ENCODE results near the gene GATB. TPM values are rescaled to one million over a fixed set of nuclear protein-coding genes. Genes with fewer than 3 reads are reported as not detected.
A peak's percentile ranks its signal among the peaks of the same experiment; 100 is the strongest.

GATB gene
- total RNA-seq, 4 donors from 2014 or later, result 34.3 to 66.3 (median 47.2) TPM

DNA sequence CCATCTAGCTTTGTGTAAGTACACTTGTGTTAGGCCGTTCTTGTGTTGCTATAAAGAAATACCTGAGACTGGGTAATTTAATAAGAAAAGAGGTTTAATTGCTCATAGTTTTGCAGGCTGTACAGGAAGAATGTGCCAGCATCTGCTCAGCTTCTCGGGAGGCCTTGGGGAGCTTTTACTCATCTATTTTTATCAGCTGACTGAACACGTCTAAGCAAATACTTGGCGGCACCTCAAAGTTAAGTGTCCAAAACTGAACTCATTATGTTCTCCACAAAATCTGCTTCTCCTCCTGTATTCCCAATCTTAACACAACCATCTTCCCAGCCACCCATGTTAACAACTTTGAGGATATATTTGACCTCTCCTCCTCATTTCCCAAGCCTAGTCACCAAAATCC, 42.4 kb upstream of the GATB start:
- Histone ChIP-seq H3K9me3 (no peaks in the 10 kb centered on the region), H3K27ac (no peak overlapping the region), H3K36me3 (no peaks in the 10 kb centered on the region), H3K27me3 (no peaks in the 10 kb centered on the region), H3K4me1 (peaks cover 36% of the 10 kb centered on the region), H3K4me3 (no peak overlapping the region)
- WGBS, result 50% methylated on average over 4 of the region's 4 CpGs
- no peak for DNase-seq (ENCODE audit: low spot score in 2 of 2)
- no peak for TF ChIP-seq EP300 (IDR thresholded peaks at IDR 0.05)
- TF ChIP-seq POLR2A (IDR thresholded peaks at IDR 0.05), result no peak
- TF ChIP-seq POLR2AphosphoS5 (IDR thresholded peaks at IDR 0.05), result no peak

GRCh38 chr4:151801547-151802516, 41.0 kb upstream of the GATB start:
- H3K4me3 ChIP-seq, result no peak overlapping the region
- TF ChIP-seq CTCF (IDR thresholded peaks at IDR 0.05), result peak; percentile 38 to 79
- no peak for TF ChIP-seq POLR2A (IDR thresholded peaks at IDR 0.05)
- DNase-seq (ENCODE audit: low spot score in 2 of 2), result no peak
- H3K27ac ChIP-seq, result no peak overlapping the region
- no peaks in the 10 kb centered on the region for H3K36me3 ChIP-seq
- WGBS, result 73% methylated on average over 15 of the region's 15 CpGs
- no peaks in the 10 kb centered on the region for H3K9me3 ChIP-seq
- peaks cover 32% of the 10 kb centered on the region for H3K4me1 ChIP-seq
- no peaks in the 10 kb centered on the region for H3K27me3 ChIP-seq

DNA sequence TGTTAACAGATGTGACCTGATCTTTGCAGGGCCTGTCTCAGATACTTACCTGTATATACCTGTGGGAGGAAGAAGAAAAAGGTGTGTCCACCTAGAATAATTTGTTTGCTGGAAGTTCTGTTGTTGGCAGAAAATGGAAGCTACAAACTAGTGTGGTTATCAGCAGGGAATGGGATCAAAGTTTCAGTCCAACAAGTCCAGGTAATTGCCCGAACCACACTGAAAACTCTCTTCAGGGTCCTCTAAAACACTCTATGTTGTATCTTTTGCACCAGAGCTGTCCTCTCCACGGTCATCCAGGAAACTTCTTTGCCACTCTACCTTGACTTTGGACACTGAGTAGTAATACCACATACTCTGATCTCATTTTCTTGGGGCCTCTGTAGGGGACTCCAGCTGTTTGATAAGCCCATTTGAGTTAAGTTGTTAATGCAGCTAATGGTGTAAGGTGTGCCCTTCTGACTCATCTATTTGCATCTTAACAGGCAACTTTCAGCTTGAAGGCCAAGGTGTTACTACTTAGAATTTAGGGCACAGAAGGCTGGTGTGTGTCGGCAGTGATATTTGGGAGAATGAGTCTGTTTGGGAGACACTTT, 38.7 kb upstream of the GATB start:
- H3K4me3 ChIP-seq, result no peak overlapping the region
- H3K9me3 ChIP-seq, result no peaks in the 10 kb centered on the region
- no peaks in the 10 kb centered on the region for H3K27me3 ChIP-seq
- peaks cover 26% of the 10 kb centered on the region for H3K4me1 ChIP-seq
- DNase-seq (ENCODE audit: low spot score in 2 of 2), result no peak
- no peaks in the 10 kb centered on the region for H3K36me3 ChIP-seq
- peak overlapping the region; percentile 78 for H3K27ac ChIP-seq
- 63% methylated on average over 3 of the region's 3 CpGs for WGBS
- TF ChIP-seq CTCF (IDR thresholded peaks at IDR 0.05), result no peak
- TF ChIP-seq EP300 (IDR thresholded peaks at IDR 0.05), result no peak
- TF ChIP-seq POLR2A (IDR thresholded peaks at IDR 0.05), result no peak
- no peak for TF ChIP-seq POLR2AphosphoS5 (IDR thresholded peaks at IDR 0.05)

- H3K4me1 ChIP-seq, result peaks cover 26% of the 10 kb centered on the region
- H3K9me3 ChIP-seq, result no peaks in the 10 kb centered on the region
- H3K36me3 ChIP-seq, result no peaks in the 10 kb centered on the region
- no peaks in the 10 kb centered on the region for H3K27me3 ChIP-seq
- 58% methylated on average over 6 of the region's 6 CpGs for WGBS
- no peak overlapping the region for H3K4me3 ChIP-seq
- H3K27ac ChIP-seq, result peak overlapping the region; percentile 78
- no peak for DNase-seq (ENCODE audit: low spot score in 2 of 2)
- TF ChIP-seq POLR2A (IDR thresholded peaks at IDR 0.05), result no peak
- TF ChIP-seq EP300 (IDR thresholded peaks at IDR 0.05), result no peak
- TF ChIP-seq POLR2AphosphoS5 (IDR thresholded peaks at IDR 0.05), result no peak
- TF ChIP-seq CTCF (IDR thresholded peaks at IDR 0.05), result no peak
Observed at GRCh38 chr4:151798678-151799416, 38.0 kb upstream of the GATB start.

DNA sequence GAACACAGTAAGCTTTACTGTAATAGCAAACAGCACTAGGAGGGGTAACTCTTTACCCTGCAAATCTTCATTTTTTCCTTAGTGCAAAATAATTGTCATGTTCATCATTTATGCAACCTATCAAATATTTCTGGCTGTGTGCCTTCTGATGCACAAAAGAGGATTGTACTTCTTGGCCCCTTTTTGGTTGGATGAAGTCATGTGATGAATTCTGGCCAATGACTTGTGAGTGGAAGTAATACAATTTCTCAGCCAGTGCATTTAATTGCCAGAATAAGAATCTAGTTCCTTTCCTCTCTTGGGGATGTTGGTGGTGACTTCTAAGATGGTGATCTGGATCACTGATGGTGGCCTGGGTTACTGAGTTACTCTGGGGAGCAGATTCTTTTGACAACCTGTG, 37.0 kb upstream of the GATB start:
- Histone ChIP-seq H3K27me3 (no peaks in the 10 kb centered on the region), H3K4me1 (peaks cover 26% of the 10 kb centered on the region), H3K36me3 (no peaks in the 10 kb centered on the region), H3K4me3 (no peak overlapping the region), H3K27ac (peak overlapping the region; percentile 78), H3K9me3 (no peaks in the 10 kb centered on the region)
- DNase-seq (ENCODE audit: low spot score in 2 of 2), result no peak
- TF ChIP-seq POLR2AphosphoS5 (IDR thresholded peaks at IDR 0.05) (no peak), EP300 (IDR thresholded peaks at IDR 0.05) (no peak), CTCF (IDR thresholded peaks at IDR 0.05) (no peak), POLR2A (IDR thresholded peaks at IDR 0.05) (no peak)
